DND-41 (cell line): ENCODE measurements around the gene MELK.

Experiments
- EZH2 ChIP-seq: IDR thresholded peaks from 3 replicates; pipeline ENCODE4 v1.6.1; 2012; ENCODE audit warnings: borderline replicate concordance, low read depth, mild to moderate bottlenecking, moderate library complexity, low read length, inconsistent platforms; ENCODE audit not compliant: severe bottlenecking
- TF ChIP-seq, protein P1 (sequence below): IDR thresholded peaks from 2 replicates; pipeline ENCODE4 v1.5.1; 2012; ENCODE audit warnings: borderline replicate concordance, low read length, moderate library complexity, mild to moderate bottlenecking; ENCODE audit not compliant: poor library complexity, severe bottlenecking; ENCODE audit errors: extremely low read depth

DNA sequence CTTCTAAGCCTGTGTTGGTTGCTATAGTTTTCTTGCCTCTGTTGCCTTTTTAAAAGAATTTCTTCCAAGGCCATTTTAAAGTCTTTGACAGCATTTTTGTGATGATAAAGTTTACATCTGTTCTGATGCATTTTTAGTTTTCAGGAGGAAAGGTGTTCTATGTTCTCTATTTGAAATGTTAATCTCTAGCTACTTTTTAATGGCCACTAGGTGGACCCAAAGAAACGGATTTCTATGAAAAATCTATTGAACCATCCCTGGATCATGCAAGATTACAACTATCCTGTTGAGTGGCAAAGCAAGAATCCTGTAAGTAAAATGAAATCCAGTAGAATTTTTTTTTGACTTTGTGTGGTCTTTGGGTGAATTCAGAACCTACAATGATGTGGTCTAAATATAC lies 60.2 kb downstream of the MELK start:
- TF ChIP-seq, protein P1, sequence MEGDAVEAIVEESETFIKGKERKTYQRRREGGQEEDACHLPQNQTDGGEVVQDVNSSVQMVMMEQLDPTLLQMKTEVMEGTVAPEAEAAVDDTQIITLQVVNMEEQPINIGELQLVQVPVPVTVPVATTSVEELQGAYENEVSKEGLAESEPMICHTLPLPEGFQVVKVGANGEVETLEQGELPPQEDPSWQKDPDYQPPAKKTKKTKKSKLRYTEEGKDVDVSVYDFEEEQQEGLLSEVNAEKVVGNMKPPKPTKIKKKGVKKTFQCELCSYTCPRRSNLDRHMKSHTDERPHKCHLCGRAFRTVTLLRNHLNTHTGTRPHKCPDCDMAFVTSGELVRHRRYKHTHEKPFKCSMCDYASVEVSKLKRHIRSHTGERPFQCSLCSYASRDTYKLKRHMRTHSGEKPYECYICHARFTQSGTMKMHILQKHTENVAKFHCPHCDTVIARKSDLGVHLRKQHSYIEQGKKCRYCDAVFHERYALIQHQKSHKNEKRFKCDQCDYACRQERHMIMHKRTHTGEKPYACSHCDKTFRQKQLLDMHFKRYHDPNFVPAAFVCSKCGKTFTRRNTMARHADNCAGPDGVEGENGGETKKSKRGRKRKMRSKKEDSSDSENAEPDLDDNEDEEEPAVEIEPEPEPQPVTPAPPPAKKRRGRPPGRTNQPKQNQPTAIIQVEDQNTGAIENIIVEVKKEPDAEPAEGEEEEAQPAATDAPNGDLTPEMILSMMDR = peak; percentile 50
- no peak for TF ChIP-seq EZH2
